GM18909 (cell line): ENCODE data around the gene CD226.
A peak's percentile ranks its signal among the peaks of the same experiment; 100 is the strongest.
"Not testable (repeated sequence)": the region's sequence is repeated elsewhere in the genome, so short reads cannot be mapped to it uniquely, and the experiment has no call there.

Experiments
- ATAC-seq: cut with Tn5 transposase; IDR thresholded peaks from one replicate; pipeline ENCODE4 v1.9.1; 2021; ENCODE audit warnings: mild to moderate bottlenecking; ENCODE audit not compliant: unreplicated experiment, poor library complexity

Gene CD226

DNA sequence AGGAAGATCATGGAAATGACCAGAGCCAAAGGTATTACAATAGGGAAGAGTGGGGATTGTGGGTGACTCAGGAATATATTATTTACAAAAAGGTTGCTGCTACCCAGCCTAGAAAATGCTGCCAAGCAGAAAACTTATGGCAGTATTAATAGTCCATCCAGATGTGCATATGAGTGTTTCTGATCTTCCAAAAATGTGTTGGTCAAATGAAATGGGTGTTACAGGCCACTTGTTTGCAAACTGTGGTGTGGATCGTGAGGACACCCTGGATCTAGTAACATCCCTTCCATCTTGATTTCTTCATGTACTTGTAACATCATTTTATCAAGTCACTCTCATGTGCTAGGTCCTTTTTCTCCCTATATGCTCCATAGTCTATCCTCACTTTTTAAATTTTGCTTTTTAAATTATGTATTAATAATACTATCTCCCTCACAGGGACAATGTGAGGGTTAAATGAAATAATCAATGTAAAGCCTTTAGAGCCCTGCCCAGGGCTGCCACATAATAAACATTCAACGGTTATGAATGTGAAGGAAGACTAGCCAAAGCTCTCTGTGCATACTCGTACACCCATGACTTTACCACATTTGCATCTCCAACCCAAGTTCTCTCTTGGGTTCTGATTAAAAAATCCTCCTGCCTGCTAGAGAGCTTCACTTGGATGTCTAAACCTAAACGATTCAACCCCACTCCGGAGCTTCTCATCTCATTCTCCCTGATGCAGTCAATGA lies 18.5 kb downstream of the CD226 start:
- no peak for ATAC-seq

DNA sequence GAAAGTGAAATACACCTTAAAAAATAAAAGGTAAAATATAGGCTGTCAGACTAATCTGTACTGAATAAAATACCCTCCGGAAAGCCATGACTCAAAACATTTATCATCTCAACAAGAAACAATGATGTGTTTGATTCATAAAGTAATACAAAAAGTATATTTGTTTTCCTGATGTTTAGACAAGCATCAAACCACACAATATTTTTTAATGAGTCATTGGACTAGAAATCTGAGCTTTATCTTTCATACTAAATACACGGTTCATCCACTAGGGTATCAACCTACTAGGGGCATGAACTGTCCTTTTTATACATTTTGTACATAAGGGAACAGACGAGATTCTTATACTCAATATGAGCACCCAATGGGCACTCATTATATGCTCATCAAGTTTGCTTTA lies 31.3 kb downstream of the CD226 start:
- no peak for ATAC-seq

DNA sequence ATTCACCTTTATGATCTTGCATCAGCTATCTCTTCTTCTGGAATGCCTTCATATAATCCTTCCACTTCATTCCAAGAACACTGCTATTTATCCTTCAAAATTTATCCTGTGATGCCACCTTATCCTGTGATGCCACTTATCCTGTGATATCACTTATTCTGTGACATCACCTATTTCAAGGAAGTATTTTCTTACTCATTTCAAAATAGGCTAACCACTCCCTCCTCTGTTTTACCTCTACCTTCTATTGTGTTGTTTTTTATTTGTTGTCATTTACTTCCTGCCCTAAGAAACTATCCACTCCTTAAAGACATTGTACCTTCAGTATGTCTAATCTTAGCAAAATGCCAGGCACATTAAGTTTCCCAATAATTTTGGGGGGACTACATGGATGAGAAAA lies 38.8 kb downstream of the CD226 start:
- no peak for ATAC-seq

DNA sequence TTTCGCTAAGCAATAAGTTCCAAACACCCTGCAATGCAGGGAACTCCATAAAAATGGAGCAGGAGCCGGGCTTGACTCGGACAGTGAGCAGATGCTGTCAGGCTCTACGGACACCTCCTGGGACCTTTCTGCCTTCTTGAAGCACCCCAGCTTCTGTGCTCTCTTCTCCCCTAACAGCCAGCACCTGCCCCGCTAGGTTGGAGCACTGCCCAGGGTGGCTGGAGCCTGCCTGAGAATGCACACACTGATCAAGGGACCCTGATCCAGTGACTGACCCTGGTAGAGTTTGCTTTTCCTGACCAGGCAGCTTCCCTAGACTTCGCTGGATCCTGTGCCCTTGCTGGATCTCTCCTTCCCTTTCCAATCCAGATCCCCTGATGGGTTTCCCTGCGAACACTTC lies 40.9 kb downstream of the CD226 start:
- ATAC-seq: no peak

DNA sequence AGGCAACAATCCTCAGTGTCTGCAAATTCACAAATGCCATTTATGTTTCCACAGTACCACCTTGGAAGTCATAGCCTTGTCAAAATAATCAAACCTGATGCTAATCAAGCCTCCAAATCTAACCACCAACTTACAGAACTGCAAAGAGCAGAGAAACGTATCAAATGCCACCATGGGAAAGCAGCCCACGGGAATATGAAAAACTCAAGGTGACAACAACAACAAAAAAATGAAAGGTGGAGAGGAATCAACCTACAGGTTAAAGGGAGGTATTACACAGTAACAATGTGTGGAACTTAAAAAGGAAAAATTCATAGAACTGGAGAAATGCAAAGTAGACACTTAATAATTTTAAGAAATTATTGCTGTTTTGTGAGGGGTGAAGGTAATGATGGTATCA lies 46.7 kb downstream of the CD226 start:
- no peak for ATAC-seq

DNA sequence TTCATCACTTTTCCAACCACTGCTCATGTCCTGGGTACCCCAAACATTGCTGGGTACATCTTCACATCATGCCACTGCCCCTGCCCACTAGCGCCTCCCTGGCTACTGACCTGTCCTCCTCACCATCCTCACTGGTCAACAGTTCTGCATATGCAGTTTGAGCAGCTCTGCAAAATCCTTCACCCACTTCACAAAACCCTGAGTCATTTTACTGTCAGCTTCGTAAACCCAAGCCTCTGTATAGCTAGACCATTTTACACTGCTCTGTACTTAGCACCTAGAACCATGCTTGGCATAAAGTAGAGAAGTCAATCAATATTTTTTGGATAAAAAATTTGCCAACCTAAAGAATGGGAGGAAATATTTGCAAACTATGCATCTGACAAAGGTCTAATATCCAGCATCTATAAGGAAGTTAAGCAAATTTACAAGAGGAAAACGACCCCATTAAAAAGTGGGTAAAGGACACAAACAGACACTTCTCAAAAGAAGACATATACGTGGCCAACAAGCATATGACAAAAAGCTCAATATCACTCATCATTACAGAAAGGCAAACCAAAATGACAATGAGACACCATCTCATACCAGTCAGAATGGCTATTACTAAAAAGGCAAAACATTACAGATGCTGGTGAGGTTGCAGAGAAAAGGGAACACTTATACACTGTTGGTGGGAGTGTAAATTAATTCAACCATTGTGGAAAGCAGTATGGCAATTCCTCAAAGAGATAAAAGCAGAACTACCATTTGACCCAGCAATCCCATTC lies 48.3 kb downstream of the CD226 start:
- ATAC-seq: not testable (repeated sequence)

DNA sequence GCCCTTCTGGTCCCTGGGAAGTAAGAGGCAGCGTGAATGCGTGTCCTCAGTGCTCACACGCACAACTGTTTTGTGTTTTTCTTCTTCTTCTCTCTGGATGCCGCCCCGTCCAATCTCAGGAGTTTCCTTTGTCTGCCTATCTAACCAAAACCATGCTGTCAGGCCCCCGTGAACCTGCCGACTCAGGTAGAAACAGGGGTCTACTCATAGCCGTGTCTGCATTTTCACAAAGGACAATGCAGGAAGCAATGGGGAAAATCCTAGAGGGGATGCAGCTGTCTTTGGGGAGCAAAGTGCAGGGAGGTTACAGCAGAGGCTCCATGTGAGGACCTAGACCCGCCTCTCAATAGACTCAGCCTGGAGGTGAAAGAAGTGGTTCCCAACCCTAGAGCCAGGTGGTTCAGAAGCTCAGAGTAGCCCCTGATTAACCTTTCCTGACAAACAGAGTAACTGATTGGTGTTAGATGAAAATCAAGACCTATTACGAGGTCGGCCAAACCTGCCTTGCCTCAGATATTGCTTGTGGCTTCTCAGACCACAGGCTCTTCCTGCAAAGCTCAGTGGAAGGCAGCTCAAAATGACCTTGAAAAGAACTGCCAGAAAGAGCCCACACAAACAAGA lies 49.3 kb downstream of the CD226 start:
- ATAC-seq: peak; percentile 59

DNA sequence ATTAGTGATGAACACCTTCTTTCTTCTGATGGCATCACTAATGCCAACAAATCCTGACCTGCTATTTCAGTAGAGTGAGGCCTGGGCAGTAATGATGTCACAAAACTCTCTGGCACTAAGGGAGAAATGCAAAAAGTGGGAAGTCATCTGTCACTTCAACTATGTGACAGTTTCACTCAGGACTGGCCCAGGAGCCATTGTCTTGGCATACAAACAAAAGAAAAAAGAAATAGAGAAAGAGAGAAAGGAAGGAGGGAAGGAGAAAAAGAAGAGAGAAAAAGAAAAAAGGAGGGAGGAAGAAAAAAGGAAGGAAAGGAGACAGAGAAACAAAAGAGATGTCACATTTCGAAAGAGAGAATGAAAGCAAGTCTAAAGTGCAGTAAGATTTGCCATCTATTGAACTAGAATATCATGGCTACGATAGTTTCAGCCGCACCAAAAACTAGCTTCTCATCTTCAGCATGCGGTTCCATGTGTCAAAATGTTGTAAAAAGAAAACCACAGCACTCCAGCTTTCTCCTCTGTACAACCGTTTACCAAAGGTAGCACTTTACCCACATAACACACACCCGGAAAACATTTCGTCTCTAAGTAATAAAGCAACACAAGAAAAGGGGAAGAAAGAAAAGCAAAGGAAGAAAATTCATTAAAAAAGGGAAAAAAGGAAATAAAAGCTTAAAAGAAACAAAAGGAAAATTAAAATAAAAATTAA lies 50.1 kb downstream of the CD226 start:
- ATAC-seq: peak; percentile 66

DNA sequence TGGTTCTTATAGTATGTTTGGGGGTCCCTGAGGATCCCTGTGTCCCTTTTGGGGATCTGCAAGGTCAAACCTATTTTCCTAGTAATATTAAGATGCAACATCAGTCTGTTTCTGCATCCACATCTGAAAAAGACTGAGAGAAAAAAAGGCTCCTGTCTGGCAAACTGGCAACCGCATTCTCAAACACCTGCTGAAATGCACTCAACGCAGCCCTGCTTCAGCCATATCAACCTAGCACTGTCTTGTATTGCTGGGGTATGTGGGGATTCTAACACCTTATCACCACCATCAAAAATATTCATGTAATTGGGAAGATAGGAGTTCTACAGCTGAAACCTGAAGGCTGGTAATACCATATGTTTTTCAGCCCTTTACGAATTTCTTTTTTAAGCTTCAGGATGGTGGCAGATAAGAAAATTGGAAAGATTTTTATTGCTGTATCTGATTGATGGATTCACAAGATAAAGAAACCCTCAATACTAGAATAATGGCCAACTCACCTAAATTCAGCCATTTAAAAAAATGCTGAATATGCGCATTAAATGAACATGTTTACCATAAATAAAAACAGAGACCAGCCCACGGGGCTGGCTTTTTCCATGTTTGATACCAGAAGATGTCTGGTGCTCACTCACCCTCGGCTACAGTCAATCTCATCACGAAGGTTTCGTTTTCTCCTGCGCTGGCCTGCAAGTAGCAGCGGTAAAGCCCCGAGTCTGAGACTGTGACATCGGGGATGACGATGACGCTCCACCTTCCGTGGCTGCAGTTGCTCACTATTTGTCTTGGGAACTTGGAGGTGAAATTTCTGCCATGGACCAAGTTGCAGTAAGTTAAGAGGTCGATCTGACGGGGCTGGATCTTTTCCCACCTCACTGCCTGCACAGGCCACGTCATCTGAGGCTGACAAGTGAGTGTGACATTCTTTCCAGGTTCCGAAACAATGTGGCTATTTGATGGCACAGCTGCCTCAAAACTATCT lies 52.3 kb downstream of the CD226 start:
- ATAC-seq: no peak

DNA sequence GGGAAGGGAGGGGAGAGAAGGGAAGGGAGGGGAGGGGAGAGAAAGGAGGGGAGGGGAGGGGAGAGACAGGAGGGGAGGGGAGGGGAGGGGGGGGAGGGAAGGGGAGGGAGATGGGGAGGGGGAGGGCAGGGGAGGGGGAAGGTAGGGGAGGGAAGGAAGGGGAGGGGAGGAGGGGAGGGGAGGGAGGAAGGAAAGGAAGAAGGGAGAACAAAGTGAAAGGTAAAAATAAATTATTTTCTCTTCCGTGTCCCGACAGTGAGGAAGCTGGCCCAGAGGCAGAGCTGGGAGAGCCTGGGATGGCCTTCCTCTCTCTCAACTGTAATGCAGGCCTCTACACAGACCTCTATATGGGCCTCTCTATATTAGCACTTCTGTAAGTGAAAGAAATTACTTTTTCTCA lies 53.2 kb downstream of the CD226 start:
- ATAC-seq: no peak

DNA sequence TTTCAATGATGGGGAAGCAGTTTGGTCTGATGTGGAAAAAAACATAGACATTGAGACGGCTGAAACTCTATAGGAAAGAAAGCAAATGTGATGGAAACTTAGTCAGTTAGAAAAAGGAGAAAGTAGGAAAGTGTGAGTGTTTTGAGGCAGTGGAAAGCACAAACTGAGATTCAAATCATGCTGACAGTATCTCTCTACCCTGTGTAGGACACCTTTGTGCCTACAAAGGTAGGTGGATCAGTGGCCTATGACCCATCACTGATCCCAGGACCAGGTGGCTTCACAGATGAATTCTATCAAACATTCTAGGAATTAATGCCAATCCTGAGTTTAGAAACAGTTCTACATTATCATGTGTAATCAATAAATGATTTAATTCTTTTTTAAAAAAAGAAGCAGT lies 57.1 kb downstream of the CD226 start:
- ATAC-seq: no peak

DNA sequence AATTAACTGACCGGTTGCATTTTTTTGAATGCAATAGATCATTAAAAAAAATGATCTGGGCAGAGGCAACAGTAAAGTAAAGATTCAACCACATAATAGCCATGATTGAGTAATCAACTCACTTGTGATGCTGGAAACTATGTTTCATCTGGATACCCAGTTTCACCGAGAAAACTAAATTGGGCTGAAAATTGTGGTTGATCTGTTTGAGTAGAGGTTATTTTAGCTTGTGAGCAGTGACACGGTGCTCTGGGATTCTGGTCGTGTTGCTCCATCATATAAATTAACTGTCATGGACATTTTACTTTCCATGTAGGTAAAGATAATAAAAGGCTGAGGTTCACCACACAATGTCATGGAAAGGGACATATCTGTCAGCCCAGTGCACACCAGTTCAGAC lies 58.7 kb downstream of the CD226 start:
- peak; percentile 20 for ATAC-seq

DNA sequence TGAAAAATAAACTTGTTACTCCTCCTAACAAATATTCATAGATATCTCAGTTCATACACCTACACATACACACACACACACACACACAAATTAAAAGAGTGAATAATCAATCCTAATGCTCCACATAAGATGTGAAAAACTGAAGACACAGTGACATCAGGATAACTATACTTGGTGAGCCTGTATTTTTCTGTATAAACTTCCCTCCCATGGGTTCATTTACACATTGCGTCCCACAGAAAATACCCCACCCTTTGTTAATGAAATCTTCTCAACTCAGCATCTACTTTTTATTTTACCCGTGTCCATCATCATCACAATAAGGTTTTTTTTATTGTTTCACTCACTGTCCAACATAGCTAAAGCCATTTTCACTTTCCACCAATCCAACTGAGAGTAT lies 60.4 kb downstream of the CD226 start:
- ATAC-seq: no peak

DNA sequence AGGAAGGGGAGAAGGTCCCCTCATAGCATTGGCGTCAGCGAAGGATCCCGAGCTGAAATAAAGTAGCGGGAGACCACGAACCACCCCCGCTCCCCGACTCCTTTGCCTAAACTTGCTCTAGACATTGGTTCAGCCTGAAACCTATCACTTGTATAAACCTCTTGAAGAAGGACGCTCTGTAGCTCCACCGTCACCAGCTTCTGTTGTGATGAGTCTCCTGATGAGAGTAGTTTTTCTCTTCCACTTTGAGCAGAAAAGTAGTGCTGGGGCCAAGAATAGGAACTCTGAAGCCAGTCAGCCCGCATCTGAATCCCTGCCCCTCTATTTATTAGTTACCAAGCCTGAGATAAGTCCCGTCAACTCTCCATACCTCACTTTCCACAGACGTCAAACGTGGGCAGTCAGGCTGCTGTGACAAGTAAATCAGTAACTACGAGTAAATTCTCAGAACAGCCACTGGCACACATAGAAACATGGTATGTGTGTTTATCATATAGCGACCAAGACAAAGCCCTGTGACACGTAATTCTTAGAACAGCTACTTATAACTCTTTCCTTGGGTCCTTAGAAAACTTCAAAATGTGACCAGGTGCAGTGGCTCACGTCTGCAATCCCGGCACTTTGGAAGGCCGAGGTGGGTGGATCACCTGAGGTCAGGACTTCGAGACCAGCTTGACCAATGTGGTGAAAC lies 61.7 kb downstream of the CD226 start:
- ATAC-seq: peak; percentile 90

DNA sequence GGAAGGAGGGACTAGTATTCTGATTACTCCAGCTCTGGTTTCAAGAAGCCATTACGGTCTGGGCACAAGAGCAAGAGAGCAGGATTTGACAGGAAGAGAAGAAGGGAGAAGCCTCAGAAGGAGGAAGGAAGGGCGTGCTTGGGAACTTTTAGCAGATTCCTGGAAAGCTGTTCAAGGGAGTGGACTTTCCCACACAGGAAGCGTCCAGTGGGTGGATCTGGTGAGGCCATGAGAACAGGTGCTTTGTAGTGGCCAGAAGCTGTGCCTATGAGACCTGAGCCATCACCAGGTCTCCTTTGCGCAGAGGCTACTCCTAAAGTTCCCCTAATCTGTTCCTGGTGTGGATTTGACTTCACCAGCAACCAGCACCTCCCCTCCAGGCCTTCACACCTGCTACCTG lies 62.3 kb downstream of the CD226 start:
- no peak for ATAC-seq

DNA sequence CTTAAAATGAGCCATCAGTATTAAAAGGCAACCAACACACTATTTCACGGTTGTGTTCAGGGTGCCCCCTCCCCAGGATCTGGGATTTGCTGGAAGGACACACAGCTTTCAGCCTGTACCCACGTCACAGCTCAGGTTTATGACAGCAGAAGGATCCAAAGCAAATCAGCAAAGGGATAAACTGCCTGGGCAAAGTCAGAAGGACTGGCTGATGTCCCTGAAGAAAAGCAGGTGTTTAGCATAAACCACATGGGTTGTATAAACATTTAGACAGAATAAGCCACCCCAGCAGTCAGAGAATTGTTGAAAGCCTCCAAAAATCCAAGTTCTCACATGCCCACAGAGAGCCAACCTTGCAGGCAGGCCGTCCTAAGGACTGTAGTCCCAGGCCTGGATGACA lies 63.9 kb downstream of the CD226 start:
- ATAC-seq: no peak

DNA sequence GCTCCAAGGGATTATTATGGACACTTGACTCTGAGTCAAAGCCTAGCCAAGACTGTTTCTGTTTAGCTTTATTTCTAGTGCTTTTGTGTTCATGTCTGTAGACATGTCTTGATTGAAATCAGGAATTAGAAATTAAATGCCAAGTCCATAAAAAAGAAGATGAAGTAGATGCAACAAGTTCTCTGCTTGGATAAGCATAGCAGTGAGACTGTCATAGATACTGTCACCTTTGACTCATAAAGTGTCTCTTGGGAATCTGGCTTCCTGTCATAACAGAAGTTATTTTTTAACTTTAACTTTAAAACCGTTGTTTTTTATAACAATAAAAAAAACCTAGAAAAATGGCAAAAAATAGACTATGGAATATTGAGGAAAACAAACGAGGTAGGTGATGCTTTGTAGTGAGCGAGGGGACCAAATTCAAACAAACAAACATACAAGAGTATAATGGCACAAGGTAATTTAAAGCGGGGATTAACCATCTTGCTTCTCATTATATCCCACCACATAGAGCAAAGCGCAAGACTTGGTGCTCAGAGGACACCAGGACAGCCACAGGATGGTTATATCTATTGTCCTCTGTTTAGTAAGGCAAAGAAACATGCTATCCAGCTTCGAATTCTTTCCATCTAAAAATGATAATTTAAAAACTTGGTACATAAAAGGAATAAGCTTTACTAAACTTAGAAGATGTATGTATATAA lies 64.6 kb downstream of the CD226 start:
- peak; percentile 45 for ATAC-seq

DNA sequence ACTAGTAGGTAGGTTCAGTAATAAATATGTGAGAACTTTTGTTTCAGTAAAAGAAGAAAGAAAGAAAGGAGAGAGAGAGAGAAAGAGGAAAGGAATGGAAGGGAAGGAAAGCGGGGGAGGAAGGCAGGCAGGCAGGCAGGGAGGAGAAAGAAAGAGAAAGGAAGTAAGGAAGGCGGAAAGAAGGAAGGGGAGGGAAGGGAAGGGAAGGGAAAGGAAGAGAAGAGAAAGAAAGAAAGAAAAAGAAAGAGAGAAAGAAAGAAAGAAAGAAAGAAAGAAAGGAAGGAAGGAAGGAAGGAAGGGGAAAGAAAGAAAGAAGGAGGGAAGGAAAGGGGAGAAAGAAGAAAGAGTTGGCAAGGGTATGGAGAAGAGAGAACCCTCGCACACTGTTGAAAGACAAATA lies 67.6 kb downstream of the CD226 start:
- no peak for ATAC-seq

DNA sequence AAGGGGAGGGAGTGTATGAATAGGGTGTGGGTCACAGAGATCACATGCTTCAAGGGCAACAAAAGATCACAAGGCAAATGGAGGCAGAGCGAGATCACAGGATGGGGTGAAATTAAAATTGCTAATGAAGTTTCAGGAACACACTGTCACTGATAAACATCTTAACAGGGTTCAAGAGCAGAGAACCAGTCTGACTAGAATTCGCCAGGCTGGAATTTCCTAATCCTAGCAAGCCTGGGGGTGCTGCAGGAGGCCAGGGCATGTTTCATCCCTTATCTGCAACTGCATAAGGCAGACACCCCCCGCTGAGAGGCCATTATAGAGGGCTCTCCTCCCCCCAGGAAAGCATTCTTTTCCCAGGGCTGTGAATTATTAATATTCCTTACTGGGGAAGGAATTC lies 68.6 kb downstream of the CD226 start:
- not testable (repeated sequence) for ATAC-seq
